HepG2 (cell line): Measurements from ENCODE around the gene BTF3L4. TPM values are rescaled to one million over a fixed set of nuclear protein-coding genes. Genes with fewer than 3 reads are reported as not detected.

Experiments used
- ATF7 ChIP-seq, 2 experiments: fragments of 450-650 bp in 1 of 2; sonication (generic) in 1 of 2; formaldehyde crosslinking in 1 of 2; IDR thresholded peaks; 2 replicates each; pipeline versions ENCODE4 v1.4.0 to v1.6.1; 2016 to 2020; ENCODE audit warnings: antibody characterized with exemption in 1 of 2, mild to moderate bottlenecking in 1 of 2, missing genetic modification reagents in 1 of 2
- BCLAF1 ChIP-seq: fragments of 450-650 bp; IDR thresholded peaks from 2 replicates; pipeline ENCODE4 v1.6.1; 2017; ENCODE audit warnings: mild to moderate bottlenecking
- KDM4B ChIP-seq: sonication (generic); formaldehyde crosslinking; IDR thresholded peaks from 2 replicates; pipeline ENCODE4 v1.4.0; 2020; ENCODE audit warnings: missing genetic modification reagents
- PBX2 ChIP-seq: IDR thresholded peaks from 2 replicates; pipeline ENCODE4 v1.6.1; 2016; ENCODE audit warnings: control low read depth
- RERE ChIP-seq: IDR thresholded peaks from 2 replicates; pipeline ENCODE4 v1.6.1; 2016; ENCODE audit warnings: low read depth, missing genetic modification reagents, missing compliant biosample characterization
- ZMYM4 ChIP-seq: sonication (generic); formaldehyde crosslinking; IDR thresholded peaks from 2 replicates; pipeline ENCODE4 v1.8.1; 2023; ENCODE audit warnings: mild to moderate bottlenecking, missing genetic modification reagents
- ZNF260 ChIP-seq: sonication (generic); formaldehyde crosslinking; IDR thresholded peaks from 2 replicates; pipeline ENCODE4 v1.4.0; 2020; ENCODE audit warnings: missing genetic modification reagents, low read depth, mild to moderate bottlenecking, borderline replicate concordance
- ZNF281 ChIP-seq: sonication (generic); formaldehyde crosslinking; IDR thresholded peaks from 2 replicates; pipeline ENCODE4 v1.4.0; 2020; ENCODE audit warnings: missing genetic modification reagents, borderline replicate concordance
- ZNF350 ChIP-seq: sonication (generic); formaldehyde crosslinking; IDR thresholded peaks from 2 replicates; pipeline ENCODE4 v1.4.0; 2020; ENCODE audit warnings: mild to moderate bottlenecking, low read depth, missing genetic modification reagents, borderline replicate concordance
- ZNF83 ChIP-seq: sonication (generic); formaldehyde crosslinking; IDR thresholded peaks from 2 replicates; pipeline ENCODE4 v1.4.0; 2020; ENCODE audit warnings: missing genetic modification reagents, mild to moderate bottlenecking, borderline replicate concordance
- ZNF879 ChIP-seq: sonication (generic); formaldehyde crosslinking; IDR thresholded peaks from 2 replicates; pipeline ENCODE4 v1.8.1; 2023; ENCODE audit warnings: missing genetic modification reagents
- polyA plus RNA-seq, 8 experiments: library from polyadenylated mRNA; depleted of rRNA in 3 of 8; stranded (reverse) in 7 of 8; unstranded in 1 of 8; fragments of >200 nt; fragmentation: Illumina TruSeq in 4 of 8; extraction: Trizol in 4 of 8; gene quantifications; 2 replicates each; pipeline versions ENCODE4 v1.2.1 to v1.2.3, GENCODE V29; 2011 to 2016; ENCODE audit warnings: low read depth in 4 of 8, missing spikeins in 1 of 8, mixed read lengths in 1 of 8; ENCODE audit not compliant: insufficient read depth in 1 of 8
- total RNA-seq, 5 experiments: library from RNA; depleted of rRNA; stranded (reverse); fragments of >200 nt; fragmentation: Illumina TruSeq; extraction: Trizol; gene quantifications; 2 replicates each; pipeline ENCODE4 v1.2.3, GENCODE V29; 2016; ENCODE audit warnings: low read depth in 1 of 5

Gene BTF3L4
- total and polyA plus RNA-seq, 2 of the 13 experiments (the other 11 are each of a cell fraction or from before 2014, with no cell fraction given): 59.0 to 74.3 TPM

- no peak for TF ChIP-seq ZNF281 (CRISPR knock-in tag)
- no peak for TF ChIP-seq ZNF83
- TF ChIP-seq ATF7 (IDR thresholded peaks at IDR 0.05): no peak
- no peak for TF ChIP-seq ATF7 (CRISPR knock-in tag; IDR thresholded peaks at IDR 0.05)
- no peak for TF ChIP-seq ZNF260 (CRISPR knock-in tag)
- TF ChIP-seq ZMYM4 (CRISPR knock-in tag): no peak
- no peak for TF ChIP-seq ZNF350
- no peak for TF ChIP-seq BCLAF1
- no peak for TF ChIP-seq RERE (CRISPR knock-in tag)
- no peak for TF ChIP-seq ZNF879 (CRISPR knock-in tag)
- TF ChIP-seq PBX2 (CRISPR knock-in tag): no peak
- TF ChIP-seq KDM4B (CRISPR knock-in tag): no peak
Observed at GRCh38 chr1:52127181-52128180, 71.4 kb downstream of the BTF3L4 start (continued).
